HPDE6-E6E7 (cell line): ENCODE data around the gene DPF1.
A peak's percentile ranks its signal among the peaks of the same experiment; 100 is the strongest.

Source experiments
- DNase-seq: peaks from one replicate; pipeline ENCODE4 v3.0.0; 2011; ENCODE audit warnings: missing footprints; ENCODE audit errors: extremely low spot score

The DPF1 gene

DNA sequence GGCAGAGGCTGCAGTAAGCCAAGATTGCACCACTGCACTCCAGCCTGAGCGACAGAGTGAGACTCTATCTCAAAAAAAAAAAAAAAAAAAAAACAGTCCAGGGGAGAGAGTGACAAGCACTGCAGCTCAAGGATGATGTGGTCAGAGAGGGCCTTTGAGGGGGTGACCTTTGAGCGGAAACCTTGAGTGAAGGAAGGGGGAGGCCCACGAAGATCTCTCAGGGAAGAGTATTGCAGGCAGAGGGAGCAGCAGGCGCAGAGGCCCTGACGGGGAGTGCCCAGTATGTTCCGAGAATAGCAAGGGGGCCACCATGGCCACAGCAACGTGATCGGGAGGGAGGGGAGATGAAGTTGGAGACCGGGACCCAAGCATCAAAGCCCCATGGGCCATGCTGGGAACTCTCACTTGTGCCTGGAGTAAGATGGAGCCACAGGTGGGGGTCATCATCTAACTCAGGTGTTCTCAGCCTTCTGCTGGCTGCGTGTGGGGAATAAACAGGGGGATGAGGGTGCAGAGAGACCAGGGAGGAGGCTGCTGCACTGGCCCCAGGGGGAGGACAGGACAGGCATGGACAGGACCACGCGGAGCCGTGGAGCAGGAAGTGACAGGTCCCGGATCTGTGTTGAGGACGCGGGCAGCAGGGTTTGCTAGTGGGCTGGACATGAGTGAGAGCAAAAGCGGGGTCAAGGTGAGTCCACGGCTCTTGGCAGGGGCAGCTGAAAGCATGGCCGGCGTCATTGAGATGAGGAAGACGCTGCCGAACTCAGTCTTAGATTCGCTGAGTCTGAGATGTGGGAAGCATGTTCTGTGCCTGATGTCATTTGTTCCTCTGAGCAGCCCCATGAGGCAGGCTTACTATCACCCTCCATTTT is 60.4 kb downstream of the DPF1 start:
- DNase-seq = no peak

DNA sequence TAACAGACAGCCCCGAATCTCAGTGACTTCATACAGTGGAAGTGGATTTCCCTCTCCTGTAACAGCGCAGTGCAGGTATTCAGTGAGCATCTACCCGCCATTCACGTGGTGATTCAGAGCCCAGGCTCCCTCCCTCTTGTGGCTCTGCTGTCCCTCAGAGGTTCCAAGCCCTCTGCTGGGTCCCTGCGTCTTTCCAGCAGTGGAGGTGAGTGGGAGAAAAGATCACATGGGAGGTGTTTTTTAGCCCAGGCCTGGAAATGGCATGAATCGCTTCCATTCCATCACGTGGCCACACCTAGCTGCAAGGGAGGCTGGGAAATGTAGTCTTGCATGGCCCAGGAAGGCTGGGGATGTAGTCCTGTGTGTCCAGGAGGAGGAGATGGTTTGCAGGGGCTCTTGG is 61.4 kb downstream of the DPF1 start:
- DNase-seq = no peak

DNA sequence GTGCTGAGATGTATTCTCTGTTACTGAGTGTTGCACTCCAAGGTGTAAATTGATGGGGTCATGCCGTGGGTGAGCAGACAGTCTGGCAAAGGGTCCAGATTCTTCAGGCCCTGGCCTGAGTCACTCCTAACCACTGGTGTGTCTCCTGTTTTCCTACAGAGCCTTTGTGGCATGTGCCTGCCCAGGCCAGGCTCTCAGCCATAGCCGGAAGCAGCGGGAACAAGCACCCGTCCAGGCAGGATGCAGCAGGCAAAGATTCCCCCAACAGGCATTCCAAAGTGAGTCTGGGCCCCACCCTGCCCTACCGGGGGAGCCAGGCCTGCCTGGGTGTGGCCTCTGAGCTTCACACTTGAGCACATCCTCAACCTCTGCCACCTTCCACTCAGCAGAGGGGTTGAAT is 61.9 kb downstream of the DPF1 start:
- peak; percentile 63 for DNase-seq
